ENCODE data around the gene PLCH2.
A peak's percentile ranks its signal among the peaks of the same experiment; 100 is the strongest.

Gene PLCH2

DNA sequence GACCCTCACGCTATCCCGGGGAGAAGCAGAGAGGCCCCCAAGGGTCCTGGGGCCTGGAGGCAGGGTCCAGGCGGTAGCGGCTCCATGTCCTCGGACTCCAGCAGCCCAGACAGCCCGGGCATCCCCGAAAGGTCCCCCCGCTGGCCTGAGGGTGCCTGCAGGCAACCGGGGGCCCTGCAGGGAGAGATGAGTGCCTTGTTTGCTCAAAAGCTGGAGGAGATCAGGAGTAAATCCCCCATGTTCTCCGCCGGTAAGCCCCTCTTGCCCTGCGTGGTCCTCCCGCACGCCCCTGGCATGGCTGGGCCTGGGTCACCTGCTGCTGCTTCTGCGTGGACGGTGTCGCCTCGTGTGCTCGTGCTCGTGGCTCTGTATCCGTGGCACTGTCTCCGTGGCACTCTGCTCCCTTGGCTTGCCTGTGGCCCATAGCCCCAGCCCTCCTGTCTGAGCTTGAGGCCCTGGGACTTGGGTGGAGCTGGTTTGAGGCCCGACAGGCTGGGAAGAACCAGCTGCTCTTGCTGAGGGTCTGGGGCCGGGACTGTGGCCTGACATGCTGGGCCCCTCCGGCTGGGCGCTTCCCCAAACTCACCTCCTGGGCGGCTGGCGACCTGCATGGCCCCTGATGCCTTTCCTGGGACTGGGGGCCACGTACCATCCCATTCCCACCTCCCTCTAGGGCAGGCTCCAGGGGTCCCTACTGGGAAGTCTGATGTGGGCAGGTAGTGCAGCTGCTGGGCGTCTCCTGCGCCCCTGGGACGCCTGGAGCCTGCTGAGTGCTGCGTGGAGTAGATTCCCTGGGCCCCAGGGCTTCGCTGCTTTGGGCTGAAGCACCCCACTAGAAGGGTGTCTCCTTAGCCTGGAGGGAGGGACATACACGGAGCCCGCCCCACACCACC lies 26.8 kb downstream of the PLCH2 start:
- DNase-seq, result no peak
- H3K4me3 Mint-ChIP-seq, result no peak overlapping the region
- no peak for ATAC-seq
- H3K4me1 Mint-ChIP-seq, result peaks cover 35% of the 10 kb centered on the region
- no peaks in the 10 kb centered on the region for H3K9me3 Mint-ChIP-seq
- H3K27ac Mint-ChIP-seq, result peak overlapping the region in 1 of 2 donors; percentile 59
- no peaks in the 10 kb centered on the region for H3K27me3 Mint-ChIP-seq

DNA sequence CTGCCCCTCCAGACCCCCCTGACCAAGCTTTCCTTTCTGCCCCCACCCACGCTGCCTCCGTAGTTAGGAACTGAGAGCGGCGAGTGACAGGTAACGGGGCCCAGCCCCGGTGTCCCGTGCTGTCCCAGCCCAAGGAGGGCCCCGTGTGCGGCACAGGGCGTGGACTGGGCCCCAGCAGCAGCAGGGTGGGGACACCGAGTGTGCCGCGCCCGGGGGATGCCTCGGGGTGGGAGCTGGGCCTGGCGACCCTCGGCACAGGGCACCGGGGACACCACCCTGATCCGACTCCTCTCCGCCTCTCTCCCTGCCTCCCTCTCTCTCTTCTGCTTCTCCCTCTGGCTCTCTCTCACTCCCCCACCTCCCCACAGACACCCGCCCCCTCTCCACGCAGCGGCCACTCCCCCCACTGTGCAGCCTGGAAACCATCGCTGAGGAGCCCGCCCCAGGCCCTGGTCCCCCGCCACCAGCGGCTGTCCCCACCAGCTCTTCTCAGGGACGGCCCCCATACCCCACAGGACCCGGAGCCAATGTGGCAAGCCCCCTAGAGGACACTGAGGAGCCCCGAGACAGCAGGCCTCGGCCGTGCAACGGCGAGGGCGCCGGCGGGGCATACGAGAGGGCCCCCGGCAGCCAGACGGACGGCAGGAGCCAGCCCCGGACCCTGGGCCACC lies 27.6 kb downstream of the PLCH2 start:
- no peaks in the 10 kb centered on the region for H3K9me3 Mint-ChIP-seq
- H3K4me1 Mint-ChIP-seq, result peaks cover 35% of the 10 kb centered on the region
- no peak overlapping the region for H3K4me3 Mint-ChIP-seq
- no peak for DNase-seq
- no peaks in the 10 kb centered on the region for H3K27me3 Mint-ChIP-seq
- peak; percentile 14 for ATAC-seq
- peak overlapping the region in 1 of 2 donors; percentile 85 for H3K27ac Mint-ChIP-seq

DNA sequence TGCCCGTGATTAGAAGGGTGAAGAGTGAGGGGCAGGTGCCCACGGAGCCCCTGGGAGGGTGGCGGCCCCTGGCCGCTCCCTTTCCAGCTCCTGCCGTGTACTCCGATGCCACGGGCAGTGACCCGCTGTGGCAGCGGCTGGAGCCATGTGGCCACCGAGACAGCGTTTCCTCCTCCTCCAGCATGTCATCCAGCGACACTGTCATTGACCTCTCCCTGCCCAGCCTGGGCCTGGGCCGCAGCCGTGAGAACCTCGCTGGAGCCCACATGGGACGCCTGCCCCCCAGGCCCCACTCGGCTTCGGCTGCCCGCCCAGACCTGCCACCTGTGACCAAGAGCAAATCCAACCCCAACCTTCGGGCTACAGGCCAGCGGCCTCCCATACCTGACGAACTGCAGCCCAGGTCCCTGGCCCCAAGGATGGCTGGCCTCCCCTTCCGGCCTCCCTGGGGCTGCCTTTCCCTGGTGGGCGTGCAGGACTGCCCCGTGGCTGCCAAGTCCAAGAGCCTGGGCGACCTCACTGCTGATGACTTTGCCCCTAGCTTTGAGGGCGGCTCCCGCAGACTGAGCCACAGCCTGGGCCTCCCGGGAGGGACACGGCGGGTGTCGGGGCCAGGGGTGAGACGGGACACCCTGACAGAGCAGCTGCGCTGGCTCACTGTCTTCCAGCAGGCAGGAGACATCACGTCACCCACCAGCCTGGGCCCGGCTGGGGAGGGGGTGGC lies 28.3 kb downstream of the PLCH2 start:
- Mint-ChIP-seq H3K27ac (peak overlapping the region in 1 of 2 donors; percentile 85), H3K9me3 (no peaks in the 10 kb centered on the region), H3K27me3 (no peaks in the 10 kb centered on the region), H3K4me3 (no peak overlapping the region), H3K4me1 (peaks cover 29% of the 10 kb centered on the region)
- no peak for DNase-seq
- no peak for ATAC-seq

DNA sequence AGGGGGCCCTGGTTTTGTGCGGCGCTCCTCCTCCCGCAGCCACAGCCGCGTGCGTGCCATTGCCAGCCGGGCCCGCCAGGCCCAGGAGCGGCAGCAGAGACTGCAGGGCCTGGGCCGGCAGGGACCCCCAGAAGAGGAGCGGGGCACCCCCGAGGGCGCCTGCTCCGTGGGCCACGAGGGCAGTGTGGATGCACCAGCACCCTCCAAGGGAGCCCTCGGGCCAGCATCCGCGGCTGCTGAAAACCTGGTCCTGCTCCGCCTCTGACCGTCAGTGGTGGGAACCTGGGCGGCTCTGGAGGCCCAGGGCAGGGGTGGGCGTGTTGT lies 28.8 kb downstream of the PLCH2 start:
- no peak for ATAC-seq
- H3K27me3 Mint-ChIP-seq, result no peaks in the 10 kb centered on the region
- no peak overlapping the region for H3K4me3 Mint-ChIP-seq

DNA sequence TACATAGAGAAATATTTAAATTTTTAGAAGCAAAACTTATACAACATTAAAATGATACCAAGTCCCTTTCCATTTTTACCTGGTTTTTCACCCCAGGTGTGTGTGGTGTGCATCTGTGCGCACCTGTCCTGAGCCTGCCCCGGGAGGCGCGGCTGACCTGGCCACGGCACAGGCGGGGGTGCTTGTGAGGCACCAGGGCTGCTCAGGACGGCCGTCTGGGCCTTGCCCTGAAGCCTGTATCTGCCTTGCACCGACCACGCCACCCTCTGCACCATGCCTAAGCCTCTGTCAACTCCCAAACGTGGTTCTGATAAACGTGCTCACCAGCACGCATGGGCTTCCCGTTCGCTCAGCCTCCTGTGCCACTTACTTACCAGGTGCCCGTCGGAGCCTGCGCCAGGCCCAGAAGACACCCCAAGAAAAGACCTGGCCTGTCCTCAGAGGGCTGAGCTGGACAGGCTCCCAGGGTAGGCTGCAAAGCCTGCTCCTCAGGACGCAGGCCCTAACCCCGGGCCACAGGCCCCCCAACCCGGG lies 29.4 kb downstream of the PLCH2 start:
- H3K4me3 Mint-ChIP-seq, result no peak overlapping the region
- DNase-seq (no peak), ATAC-seq (no peak)
- no peaks in the 10 kb centered on the region for H3K27me3 Mint-ChIP-seq
- H3K27ac Mint-ChIP-seq, result peak overlapping the region in 1 of 2 donors; percentile 82
- H3K4me1 Mint-ChIP-seq, result peaks cover 18% of the 10 kb centered on the region
- no peaks in the 10 kb centered on the region for H3K9me3 Mint-ChIP-seq

More for the DNA sequence above, 28.8 kb downstream of the PLCH2 start:
- Mint-ChIP-seq H3K27ac (peak overlapping the region in 1 of 2 donors; percentile 82), H3K9me3 (no peaks in the 10 kb centered on the region), H3K4me1 (peaks cover 24% of the 10 kb centered on the region)
- DNase-seq, result no peak

DNA sequence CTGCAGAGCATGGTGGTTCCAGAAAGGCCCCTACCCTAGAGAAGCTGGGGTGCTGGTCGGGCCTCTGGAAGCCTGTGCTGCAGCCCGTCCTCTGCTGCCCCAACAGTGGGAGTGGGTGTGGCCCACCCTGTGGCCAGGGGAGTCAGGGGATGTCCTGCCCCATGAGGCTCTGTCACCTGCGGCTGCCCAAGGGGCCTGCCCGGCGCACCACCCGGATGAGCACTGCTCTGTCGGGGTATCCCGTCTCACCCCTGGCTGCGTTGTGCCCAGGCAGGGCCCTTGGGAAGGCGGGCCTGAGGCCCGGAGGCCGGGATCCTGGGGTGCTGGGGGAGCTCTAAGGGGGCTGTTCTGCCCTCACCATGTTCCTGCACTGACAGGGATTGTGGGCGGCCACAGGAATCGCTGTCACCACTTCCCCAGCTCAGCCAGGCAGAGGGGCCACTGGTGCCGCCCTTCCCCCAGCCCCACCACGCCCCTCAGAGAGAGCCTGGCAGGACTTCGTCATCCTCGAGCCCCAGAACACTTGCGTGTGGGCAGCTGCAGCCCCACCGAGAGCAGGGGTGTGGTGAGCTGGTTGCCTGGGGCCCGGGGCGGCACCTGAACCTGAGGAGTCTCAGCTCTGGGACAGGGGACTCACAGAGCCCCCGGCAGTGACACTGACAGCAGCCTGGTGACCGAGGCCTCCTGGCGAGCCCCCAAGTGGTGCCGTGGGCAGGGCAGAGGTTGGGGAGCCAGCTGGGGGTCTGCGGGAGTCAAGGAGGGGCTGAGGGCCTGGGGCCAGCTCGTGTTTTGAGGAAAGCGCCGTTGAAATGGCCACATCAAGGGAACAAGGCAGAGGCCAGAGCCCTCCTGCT lies 30.1 kb downstream of the PLCH2 start:
- Mint-ChIP-seq H3K4me1 (peaks cover 12% of the 10 kb centered on the region), H3K4me3 (no peak overlapping the region), H3K9me3 (no peaks in the 10 kb centered on the region), H3K27me3 (no peaks in the 10 kb centered on the region), H3K27ac (no peak overlapping the region)
- DNase-seq (no peak), ATAC-seq (peak; percentile 17)

DNA sequence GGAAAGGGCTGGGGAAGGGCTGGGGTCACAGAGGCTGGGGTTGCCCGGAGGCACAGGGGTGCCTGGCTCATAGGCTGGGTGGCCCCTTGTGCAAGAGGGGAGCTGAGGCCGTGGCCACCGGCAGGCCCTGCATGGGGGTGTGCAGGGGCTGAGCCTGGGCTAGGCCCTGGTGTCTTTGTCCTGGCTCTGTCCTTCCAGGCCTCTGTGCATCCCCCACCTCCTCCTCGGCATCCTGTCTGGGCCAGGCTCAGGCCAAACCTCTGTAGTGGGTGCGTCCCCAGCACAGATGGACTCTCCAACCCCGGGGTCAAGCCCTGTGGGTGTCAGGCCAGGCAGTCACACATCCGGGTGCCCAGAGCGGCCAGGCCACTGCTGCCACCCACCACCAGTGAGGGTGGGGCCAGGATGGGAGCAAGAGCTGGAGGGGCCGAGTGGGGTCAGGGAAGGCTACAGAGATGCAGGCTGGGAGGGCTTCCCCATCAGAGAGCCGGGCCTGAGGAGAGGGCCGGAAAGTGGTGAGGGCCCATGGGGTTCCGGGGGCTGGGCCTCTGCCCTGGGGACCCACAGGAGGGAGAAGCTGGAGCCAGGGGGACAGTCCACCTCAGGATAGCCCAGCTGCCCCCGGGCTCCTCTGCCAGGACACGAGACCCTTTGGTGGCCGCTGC lies 30.9 kb downstream of the PLCH2 start:
- Mint-ChIP-seq H3K27me3 (no peaks in the 10 kb centered on the region), H3K4me3 (no peak overlapping the region), H3K4me1 (peaks cover 11% of the 10 kb centered on the region), H3K9me3 (no peaks in the 10 kb centered on the region), H3K27ac (peak overlapping the region in 1 of 2 donors; percentile 85)
- DNase-seq, result no peak
- no peak for ATAC-seq

DNA sequence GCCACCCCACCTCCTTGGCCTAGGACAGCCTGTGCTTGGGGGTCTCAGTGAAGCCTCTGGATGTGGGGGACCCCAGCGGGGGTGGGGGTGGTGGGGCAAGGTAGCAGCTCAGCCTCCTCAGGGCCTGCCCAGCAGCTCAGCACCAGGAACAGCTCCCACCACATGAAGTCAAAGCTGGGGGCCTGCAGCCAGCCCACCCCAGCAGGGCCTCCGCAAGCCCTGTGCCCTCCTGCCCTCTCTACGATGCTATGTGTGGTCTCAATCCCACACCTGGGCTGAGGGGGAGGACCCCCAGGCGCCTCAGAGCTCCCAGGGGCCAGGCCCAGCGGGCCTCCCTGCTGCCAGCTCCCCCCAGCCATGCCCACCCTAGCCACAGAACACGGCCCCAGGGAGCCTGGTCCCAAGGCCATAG lies 31.7 kb downstream of the PLCH2 start:
- Mint-ChIP-seq H3K9me3 (no peaks in the 10 kb centered on the region), H3K27me3 (no peaks in the 10 kb centered on the region)

DNA sequence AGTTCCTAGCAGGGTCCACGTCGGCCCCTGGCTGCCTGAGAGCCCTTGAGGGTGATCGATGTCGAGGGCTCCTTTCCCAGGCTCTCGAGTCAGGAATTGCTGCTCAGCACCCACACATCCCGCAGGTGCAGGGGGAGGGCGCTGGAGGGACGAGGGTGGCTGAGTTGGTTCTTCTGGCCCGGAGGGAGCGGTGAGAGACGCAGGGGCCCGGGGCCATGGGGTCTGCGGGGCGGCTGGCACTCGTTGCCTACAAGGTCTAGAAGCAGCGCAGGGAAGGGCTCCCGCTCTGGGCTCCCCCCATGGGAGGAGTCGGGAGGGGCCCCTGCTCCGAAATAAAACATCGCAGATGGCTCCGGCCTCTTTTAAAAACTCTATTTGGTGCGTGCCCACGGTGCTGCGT lies 32.1 kb downstream of the PLCH2 start:
- peaks cover 11% of the 10 kb centered on the region for H3K4me1 Mint-ChIP-seq

More for the DNA sequence above, 31.7 kb downstream of the PLCH2 start:
- H3K4me3 Mint-ChIP-seq, result no peak overlapping the region
- no peak for ATAC-seq
- no peak for DNase-seq
- peaks cover 11% of the 10 kb centered on the region for H3K4me1 Mint-ChIP-seq
- H3K27ac Mint-ChIP-seq, result no peak overlapping the region

DNA sequence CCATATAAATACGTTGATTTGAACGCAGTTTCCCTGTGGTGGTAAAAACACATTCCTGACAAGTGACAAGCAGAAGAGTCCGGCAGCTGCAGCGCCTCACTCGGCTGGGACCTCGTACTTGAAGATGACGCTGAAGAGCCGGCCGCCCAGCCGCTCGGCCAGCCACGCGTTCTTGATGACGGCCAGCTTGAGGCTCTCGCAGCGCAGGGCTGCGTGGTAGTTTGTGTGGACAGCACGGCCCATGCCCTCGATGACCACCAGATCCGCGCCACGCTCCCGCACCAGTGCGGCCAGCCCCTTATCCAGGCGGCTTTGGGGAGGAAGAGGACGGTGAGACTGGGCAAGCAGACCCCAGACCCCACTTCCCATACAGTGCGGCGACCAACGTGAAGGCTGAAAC lies 32.7 kb downstream of the PLCH2 start:
- H3K4me1 Mint-ChIP-seq, result peaks cover 11% of the 10 kb centered on the region
- no peak for DNase-seq
- no peak overlapping the region for H3K27ac Mint-ChIP-seq
- H3K9me3 Mint-ChIP-seq, result no peaks in the 10 kb centered on the region
- ATAC-seq, result no peak
- H3K27me3 Mint-ChIP-seq, result no peaks in the 10 kb centered on the region
- no peak overlapping the region for H3K4me3 Mint-ChIP-seq

More for the DNA sequence above, 32.1 kb downstream of the PLCH2 start:
- H3K27me3 Mint-ChIP-seq, result no peaks in the 10 kb centered on the region
- H3K9me3 Mint-ChIP-seq, result no peaks in the 10 kb centered on the region
- peak overlapping the region in 1 of 2 donors; percentile 95 for H3K27ac Mint-ChIP-seq
- DNase-seq (no peak), ATAC-seq (no peak)
- H3K4me3 Mint-ChIP-seq, result no peak overlapping the region

DNA sequence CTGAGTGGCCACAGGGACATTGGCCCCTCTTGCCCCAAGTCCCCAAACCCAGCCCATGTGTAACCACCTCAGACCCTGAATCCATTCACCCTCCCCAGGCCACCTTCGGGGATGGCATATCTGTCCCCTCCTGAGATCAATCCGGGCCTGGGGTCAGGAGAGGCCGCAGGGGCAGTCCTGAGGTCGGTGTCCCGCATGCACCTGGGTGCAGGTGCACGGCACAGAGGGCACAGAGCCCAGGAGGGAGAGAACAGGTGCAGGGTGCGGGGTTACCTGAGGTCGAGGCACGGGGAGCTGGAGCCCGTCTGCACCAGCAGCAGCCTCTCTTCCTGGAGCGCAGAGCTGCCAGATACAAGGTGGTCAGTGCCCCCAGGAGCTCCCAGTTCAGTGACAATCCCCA lies 33.5 kb downstream of the PLCH2 start:
- Mint-ChIP-seq H3K9me3 (no peaks in the 10 kb centered on the region), H3K4me1 (peaks cover 6% of the 10 kb centered on the region), H3K27ac (peak overlapping the region in 1 of 2 donors; percentile 71), H3K27me3 (no peaks in the 10 kb centered on the region), H3K4me3 (no peak overlapping the region)
- ATAC-seq (no peak), DNase-seq (no peak)

DNA sequence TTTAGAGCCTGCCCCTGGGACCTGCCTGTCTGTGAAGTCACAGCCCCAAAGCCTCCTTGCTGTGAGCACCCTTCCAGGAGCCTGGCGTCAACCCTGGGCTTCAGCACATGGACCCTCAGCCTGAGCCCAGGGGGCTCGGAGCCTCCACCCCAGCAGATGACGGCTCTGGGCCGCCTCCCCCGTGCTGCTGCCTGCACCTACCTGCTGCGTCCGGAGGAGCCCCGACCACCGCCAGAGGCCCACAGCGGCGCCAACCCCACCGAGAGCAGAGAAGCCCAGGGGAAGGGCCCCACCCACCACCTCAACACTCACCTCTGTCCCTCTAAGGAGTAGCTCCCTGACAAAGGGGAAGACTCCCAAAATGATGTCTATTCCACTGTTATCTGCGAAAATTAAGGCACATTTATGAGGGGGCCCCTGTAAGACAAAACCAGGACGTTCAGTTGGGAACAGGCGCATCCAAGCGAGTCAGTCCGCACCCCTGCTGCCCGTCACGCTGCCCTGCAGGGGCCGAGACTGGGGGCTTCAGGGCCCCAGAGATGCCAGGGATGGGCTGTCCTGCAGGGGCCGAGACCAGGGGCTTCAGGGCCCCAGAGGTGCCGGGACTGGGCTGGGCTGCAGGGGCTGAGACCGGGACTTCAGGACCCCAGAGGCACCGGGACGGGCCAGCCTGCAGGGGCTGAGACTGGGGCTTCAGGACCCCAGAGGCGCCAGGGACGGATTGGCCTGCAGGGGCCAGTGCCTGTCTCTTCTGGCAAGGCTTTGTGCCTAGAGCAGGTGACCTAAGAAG lies 34.5 kb downstream of the PLCH2 start:
- DNase-seq (no peak), ATAC-seq (no peak)
- Mint-ChIP-seq H3K27me3 (no peaks in the 10 kb centered on the region), H3K4me3 (no peak overlapping the region), H3K4me1 (peaks cover 3% of the 10 kb centered on the region), H3K27ac (peak overlapping the region in 1 of 2 donors; percentile 25), H3K9me3 (no peaks in the 10 kb centered on the region)

DNA sequence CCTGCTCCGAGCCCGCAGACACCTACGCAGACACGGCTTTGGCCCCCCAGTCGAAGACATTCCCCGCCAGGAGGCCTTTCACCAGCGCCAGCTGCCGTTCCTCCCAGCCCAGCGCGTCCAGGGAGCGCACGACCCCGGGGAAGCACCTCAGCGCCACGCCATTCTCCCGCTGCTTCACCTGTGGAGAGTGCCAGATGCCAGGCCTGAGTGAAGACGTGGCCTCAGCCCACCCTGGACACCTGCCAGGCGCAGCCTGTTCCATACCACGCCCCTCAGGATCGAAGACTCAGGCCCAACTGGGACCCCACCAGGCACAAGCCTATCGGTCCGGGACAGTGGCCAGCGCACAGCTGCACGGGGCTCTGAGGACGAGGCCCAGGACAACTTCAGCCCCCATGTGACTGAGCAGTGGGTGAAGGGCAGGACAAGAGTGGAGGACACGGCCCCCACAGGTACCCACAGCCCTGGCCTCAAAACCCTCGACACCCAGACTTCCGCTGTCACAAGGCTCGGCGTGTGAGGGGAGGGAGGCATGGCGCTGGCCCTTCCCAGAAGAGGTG lies 36.9 kb downstream of the PLCH2 start:
- H3K4me3 Mint-ChIP-seq, result no peak overlapping the region
- no peaks in the 10 kb centered on the region for H3K27me3 Mint-ChIP-seq
- no peaks in the 10 kb centered on the region for H3K4me1 Mint-ChIP-seq
- peak overlapping the region in 1 of 2 donors; percentile 75 for H3K27ac Mint-ChIP-seq
- H3K9me3 Mint-ChIP-seq, result no peaks in the 10 kb centered on the region
- DNase-seq, result no peak
- ATAC-seq, result no peak
